Endothelial cell of umbilical vein (primary cell): ENCODE measurements around the gene NUPR1.

Experiments used
- EZH2 ChIP-seq: IDR thresholded peaks from 2 replicates; pipeline ENCODE4 v1.6.1; 2012; ENCODE audit warnings: borderline replicate concordance, low read depth, mild to moderate bottlenecking, moderate library complexity, low read length, inconsistent platforms; ENCODE audit not compliant: severe bottlenecking
- FOS ChIP-seq: IDR thresholded peaks from 2 replicates; pipeline ENCODE4 v1.6.1; 2011; ENCODE audit warnings: mild to moderate bottlenecking, low read length, moderate library complexity, borderline replicate concordance; ENCODE audit not compliant: insufficient read depth
- GATA2 ChIP-seq: IDR thresholded peaks from 2 replicates; pipeline ENCODE4 v1.7.0; 2011; ENCODE audit warnings: low read depth, mild to moderate bottlenecking, moderate library complexity, mixed read lengths, low read length; ENCODE audit not compliant: insufficient read length, insufficient read depth
- JUN ChIP-seq: IDR thresholded peaks from 2 replicates; pipeline ENCODE4 v1.6.1; 2011; ENCODE audit warnings: borderline replicate concordance, low read depth; ENCODE audit not compliant: insufficient read length, insufficient read depth
- MYC ChIP-seq: IDR thresholded peaks from one replicate; pipeline ENCODE4 v1.6.1; 2011; ENCODE audit warnings: mild to moderate bottlenecking, low read depth, low read length
- POLR2A ChIP-seq: IDR thresholded peaks from 2 replicates; pipeline ENCODE4 v1.6.1; 2012; ENCODE audit warnings: low read depth, mild to moderate bottlenecking, control low read depth, low read length
- POLR2AphosphoS5 ChIP-seq: IDR thresholded peaks from 2 replicates; pipeline ENCODE4 v1.6.1; 2012; ENCODE audit warnings: low read depth, mild to moderate bottlenecking, control low read depth, low read length, moderate library complexity; ENCODE audit not compliant: insufficient read depth
- TF ChIP-seq, protein P1 (sequence below), 2 donors: IDR thresholded peaks; 1 replicate in 1 of 2; 2 replicates in 1 of 2; pipeline ENCODE4 v1.5.1; 2011; ENCODE audit warnings: low read length in 2 of 2, mild to moderate bottlenecking in 2 of 2, moderate library complexity in 2 of 2, control low read depth in 1 of 2, inconsistent platforms in 1 of 2, low read depth in 1 of 2; ENCODE audit not compliant: insufficient read depth in 1 of 2; ENCODE audit errors: extremely low read depth in 1 of 2
- TF ChIP-seq, protein P2 (sequence below): IDR thresholded peaks from 2 replicates; pipeline ENCODE4 v1.6.1; 2011; ENCODE audit not compliant: insufficient read depth, insufficient read length

- TF ChIP-seq POLR2AphosphoS5 (no peak), GATA2 (no peak), EZH2 (no peak), POLR2A (no peak), MYC (no peak), JUN (no peak), FOS (no peak)
- TF ChIP-seq, protein P1, sequence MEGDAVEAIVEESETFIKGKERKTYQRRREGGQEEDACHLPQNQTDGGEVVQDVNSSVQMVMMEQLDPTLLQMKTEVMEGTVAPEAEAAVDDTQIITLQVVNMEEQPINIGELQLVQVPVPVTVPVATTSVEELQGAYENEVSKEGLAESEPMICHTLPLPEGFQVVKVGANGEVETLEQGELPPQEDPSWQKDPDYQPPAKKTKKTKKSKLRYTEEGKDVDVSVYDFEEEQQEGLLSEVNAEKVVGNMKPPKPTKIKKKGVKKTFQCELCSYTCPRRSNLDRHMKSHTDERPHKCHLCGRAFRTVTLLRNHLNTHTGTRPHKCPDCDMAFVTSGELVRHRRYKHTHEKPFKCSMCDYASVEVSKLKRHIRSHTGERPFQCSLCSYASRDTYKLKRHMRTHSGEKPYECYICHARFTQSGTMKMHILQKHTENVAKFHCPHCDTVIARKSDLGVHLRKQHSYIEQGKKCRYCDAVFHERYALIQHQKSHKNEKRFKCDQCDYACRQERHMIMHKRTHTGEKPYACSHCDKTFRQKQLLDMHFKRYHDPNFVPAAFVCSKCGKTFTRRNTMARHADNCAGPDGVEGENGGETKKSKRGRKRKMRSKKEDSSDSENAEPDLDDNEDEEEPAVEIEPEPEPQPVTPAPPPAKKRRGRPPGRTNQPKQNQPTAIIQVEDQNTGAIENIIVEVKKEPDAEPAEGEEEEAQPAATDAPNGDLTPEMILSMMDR (IDR thresholded peaks at IDR 0.05; ENCODE audit: extremely low read depth in 1 of 2, insufficient read depth in 1 of 2, low read depth in 1 of 2, low read length in 2 of 2), result no peak
- TF ChIP-seq, protein P2, sequence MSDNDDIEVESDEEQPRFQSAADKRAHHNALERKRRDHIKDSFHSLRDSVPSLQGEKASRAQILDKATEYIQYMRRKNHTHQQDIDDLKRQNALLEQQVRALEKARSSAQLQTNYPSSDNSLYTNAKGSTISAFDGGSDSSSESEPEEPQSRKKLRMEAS, result no peak
Measured at GRCh38 chr16:28537076-28537475, 1.7 kb downstream of the NUPR1 start.
